NCI-H446 (cell line): ENCODE results near the gene SPNS3.

Source experiments
- DNase-seq, 2 experiments: peaks; one replicate each; lab custom pipeline; 2025; lab: John Stamatoyannopoulos, UW

Gene SPNS3

GRCh38 chr17:4527134-4527533 is 93.4 kb downstream of the SPNS3 start:
- DNase-seq: no peak

DNA sequence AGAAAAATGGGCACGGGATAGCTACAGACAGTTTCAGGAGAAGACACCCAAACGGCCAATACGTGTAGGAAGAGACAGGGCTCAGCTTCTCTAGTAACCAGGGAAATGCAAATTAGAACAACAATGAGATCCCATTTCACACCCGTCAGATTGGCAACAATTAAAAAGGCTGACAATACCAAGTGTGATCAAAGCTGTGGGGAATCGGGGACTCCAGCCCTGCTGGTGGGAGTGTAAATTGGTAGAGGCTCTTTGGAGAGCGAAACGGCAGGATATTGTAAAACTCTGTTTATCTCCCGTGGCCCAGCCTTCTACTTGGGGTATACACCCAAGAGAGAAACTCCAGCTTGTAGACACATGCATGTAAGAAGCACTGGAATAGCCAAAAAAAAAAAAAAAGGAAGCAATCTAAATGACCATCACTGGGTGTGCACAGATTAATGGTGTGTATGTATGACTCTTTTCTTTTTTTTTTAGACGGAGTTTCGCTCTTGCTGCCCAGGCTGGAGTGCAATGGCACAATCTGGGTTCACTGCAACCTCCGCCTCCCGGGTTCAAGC is 93.9 kb downstream of the SPNS3 start:
- no peak for DNase-seq

- DNase-seq: no peak
These were observed 95.9 kb downstream of the SPNS3 start for GRCh38 chr17:4529533-4530152.

- no peak for DNase-seq
These were observed 97.3 kb downstream of the SPNS3 start for GRCh38 chr17:4530799-4531730.

GRCh38 chr17:4531988-4532736 is 98.4 kb downstream of the SPNS3 start:
- DNase-seq: no peak

DNA sequence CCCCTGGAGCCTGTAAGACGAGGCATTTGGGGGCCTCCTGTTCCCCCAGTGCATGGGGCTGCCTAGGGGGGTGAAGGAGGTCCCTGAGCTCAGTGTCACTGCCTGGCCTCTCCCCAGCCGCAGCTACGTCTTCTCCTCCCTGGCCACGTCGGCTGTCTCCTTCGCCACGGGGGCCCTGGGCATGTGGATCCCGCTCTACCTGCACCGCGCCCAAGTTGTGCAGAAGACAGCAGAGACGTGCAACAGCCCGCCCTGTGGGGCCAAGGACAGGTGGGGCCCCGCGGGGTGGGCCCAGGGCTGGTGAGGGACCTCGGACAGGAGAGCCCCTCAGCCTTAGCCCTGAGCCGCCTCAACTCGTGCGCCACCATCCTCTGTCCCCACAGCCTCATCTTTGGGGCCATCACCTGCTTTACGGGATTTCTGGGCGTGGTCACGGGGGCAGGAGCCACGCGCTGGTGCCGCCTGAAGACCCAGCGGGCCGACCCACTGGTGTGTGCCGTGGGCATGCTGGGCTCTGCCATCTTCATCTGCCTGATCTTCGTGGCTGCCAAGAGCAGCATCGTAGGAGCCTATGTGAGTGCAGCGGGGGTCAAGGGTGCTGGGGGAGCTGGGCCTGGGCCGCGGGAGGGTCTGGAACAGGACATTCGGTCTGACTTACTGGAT is 99.3 kb downstream of the SPNS3 start:
- DNase-seq: no peak

DNA sequence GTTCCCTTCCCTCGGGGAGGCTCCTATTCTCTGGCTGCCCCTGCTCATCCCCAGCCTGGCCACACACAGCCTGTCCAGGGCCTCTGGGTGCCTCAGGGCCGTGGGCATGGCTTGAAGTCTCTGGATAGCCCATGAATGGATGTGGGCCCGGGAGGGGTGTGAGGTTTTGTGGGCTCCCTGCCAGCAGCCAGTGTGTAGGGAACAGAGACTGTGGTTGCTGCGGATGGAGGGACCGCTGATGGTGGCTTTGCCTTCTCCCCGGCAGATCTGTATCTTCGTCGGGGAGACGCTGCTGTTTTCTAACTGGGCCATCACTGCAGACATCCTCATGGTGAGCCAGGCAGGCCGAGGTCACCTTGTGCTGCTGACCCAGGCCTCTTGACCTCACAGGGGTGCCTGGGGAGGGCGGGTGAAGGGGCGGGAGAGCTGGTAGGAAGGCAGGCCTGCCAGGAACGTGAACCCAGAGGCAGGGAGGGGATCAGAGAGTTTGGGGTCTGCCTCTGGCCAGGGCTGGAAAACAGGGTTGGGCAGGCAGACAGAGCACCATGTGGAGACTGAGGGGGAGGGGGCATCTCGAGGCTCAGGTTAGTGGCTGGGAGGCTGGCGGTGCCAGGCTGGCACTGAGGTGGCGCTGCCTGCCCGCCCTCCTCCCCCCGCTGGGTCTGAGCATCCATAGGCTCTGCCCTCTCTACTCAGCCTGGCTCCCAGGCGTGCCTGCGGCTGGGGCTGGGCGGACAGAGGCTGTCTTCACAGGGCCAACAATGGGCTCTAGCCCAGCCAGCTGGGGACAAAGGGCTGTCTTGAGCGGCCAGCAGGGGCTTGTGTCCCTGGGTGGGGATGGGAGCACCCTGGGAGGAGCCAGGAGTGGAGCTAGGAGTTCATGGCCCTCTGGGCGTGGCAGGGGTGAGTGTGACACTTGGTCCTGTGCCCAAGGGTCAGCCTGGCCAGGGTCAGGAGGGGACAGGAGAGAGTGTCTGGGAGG is 100.1 kb downstream of the SPNS3 start:
- peak in 1 of 2 experiments; percentile 27 for DNase-seq

DNA sequence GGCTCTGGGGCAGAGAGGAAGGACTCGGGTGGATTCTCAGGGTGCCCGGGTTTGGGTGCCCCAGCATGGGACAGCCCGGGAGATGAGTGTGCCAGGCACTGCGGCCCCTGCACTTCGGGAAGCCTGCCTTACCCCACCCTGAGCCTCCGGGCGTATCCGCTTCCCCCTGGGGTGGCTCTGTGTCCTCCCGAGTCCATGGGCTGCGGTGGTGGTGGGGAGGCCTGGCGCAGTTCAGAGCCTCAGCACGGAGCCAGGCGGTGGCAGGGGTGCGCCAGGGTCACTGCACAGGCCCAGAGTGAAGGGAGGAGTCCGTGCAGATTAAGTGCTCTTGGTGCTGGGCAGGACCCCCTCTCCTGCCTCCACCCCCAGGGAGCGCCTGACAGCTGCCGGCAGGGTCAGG is 100.8 kb downstream of the SPNS3 start:
- no peak for DNase-seq

GRCh38 chr17:4534928-4535666 is 101.4 kb downstream of the SPNS3 start:
- no peak for DNase-seq

DNA sequence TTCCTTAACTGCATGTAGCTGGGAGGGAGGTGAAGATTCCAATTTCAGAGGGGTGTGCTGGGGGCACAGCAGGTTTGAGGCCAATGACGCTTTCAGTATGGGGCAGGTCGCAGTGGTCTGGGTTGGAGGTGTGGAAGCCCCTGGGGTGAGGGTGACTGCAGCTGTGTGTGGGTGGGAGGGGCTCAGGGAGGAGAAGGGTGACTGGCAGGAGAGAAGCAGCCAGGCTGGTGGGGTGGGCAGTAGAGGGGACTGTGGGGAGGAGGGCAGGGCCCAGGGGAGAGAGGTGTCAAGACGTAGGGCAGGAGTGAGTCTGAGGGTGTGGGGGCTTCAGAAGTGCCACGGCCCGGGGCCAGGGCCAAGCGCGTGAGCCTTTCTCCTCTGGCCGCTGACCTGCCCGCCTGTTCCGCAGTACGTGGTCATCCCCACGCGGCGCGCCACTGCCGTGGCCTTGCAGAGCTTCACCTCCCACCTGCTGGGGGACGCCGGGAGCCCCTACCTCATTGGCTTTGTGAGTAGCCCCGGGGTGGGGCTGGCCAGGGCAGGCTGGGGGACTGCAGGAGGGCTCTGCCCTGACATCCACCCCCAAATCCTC is 102.0 kb downstream of the SPNS3 start:
- no peak for DNase-seq

DNA sequence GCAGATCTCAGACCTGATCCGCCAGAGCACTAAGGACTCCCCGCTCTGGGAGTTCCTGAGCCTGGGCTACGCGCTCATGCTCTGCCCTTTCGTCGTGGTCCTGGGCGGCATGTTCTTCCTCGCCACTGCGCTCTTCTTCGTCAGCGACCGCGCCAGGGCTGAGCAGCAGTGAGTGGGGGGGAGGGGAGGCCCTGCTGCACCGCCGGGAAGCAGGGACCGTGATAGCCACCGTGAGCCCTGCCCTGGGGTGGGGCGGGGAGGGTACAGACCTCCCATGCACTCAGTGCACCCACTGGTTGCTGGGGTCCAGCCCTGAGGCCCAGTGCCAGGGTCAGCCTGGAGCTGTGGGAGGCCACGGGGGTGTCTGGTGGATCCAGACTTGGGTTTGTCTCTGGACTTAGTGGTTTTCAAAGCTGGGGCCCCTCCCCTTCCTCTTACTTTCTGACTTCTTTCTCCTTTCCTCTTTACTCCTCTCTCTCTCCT is 102.6 kb downstream of the SPNS3 start:
- DNase-seq: no peak

DNA sequence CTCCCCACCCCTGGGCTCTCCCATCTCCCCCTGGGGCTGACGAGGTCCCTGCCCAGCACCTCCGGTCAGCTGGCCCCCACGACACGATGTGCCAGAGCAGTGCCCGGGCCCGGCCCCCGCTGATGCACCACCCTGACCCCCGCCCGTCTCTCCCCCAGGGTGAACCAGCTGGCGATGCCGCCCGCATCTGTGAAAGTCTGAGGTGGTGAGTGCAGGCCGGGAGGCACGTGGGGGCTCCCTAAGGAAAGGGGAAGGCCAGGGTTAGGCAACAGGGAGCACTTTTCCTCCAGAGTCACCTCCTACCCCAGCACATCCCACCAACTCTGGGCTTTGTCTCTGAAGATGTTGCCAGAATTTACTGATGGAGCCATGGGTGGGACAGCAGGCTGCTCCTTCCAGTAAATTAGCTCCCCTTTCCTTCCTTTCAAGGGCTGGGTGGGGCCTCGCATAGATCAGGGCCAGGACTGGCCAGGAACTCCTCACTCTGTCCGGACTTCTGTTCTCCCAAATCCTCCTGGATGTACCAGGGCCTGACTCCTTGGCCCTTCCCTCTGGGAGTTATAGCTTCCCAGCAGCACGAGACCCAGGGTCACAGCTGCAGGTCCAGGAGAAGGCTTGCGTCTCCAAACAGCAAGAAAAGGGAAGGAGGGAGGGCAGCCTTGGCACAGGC is 103.1 kb downstream of the SPNS3 start:
- DNase-seq: no peak
